ENCODE data around the gene FAM72A.

Gene FAM72A

DNA sequence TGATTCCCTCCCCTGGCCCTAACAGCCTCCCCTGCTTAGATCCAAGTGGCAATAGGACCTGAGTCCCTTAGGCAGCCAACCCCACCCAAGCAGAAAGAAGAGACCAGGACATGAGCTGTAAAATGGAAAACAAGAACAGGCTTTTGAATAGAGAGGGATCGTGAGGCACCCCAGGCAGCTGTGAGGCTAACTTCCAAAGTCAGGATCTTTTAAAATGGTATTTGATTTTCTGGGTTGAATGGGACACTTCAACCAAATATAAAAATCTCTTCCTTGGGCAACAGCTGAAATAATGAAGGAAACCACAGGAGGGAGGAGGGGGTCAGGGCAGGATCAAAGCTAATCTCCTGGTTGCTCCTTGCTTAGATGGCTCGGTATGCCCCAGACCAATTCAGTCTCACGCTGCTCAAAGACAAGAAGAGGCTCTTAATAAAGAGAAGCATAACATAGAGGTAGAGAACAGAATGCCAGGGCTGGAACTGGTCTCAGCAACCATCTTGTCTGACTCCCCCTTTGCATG lies 56.8 kb downstream of the FAM72A start:
- DNase-seq = no peak

GRCh38 chr1:206144605-206145004 lies 58.0 kb downstream of the FAM72A start:
- DNase-seq = no peak

DNA sequence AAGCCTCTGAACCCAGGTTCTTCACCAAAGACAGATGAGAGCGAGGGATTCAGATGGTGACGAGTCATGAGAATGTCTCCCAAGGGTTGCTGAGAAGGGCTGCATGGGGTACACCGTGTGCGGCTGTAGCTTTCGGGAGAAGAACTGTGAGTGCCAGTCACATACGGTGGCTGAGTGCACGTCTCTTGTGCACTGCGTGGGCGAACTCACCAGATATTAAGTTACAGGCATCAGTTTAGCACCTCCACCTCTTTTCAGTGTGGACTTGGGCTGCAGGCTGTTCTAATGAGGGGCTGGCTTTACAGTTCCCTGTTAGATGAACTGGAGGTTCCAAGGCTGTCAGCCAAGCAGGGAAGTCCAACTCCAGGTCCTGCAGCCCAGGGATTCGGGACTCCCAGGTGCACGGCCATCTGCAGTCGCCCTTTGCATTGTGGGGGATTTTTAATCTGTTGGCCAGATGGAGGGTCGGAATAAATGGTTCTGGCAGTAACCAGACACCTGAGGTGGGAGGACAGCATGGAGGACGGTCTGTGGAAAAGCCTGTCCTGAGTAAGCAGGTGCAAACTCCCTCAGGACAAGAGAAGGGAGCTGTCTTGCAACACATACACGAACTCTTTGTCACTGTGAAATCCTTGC lies 59.0 kb downstream of the FAM72A start:
- no peak for DNase-seq

DNA sequence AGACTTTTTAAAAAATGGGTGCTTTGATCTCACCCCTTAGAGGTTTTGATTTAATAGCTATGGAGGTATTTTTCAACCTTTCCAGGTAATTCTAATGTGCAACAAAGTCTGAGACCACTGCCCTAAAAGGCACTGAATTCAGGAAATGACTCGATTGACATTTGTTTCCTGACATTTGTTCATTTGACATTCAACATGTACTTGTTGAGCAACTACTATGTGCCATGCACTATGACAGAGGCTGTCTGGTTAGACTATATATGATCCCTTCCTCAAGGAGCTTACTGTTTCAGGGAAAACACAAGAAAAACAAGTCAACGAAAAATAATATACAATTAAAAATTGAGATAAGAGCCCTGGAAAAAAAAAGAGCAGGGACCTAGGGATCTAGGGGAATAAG lies 59.9 kb downstream of the FAM72A start:
- DNase-seq = no peak

- no peak for DNase-seq
Observed at GRCh38 chr1:206142011-206142410, 60.6 kb downstream of the FAM72A start.

- no peak for DNase-seq
Observed at GRCh38 chr1:206136241-206136640, 66.4 kb downstream of the FAM72A start.
